ENCODE measurements around the gene ZNF469.

- TF ChIP-seq, protein P1, sequence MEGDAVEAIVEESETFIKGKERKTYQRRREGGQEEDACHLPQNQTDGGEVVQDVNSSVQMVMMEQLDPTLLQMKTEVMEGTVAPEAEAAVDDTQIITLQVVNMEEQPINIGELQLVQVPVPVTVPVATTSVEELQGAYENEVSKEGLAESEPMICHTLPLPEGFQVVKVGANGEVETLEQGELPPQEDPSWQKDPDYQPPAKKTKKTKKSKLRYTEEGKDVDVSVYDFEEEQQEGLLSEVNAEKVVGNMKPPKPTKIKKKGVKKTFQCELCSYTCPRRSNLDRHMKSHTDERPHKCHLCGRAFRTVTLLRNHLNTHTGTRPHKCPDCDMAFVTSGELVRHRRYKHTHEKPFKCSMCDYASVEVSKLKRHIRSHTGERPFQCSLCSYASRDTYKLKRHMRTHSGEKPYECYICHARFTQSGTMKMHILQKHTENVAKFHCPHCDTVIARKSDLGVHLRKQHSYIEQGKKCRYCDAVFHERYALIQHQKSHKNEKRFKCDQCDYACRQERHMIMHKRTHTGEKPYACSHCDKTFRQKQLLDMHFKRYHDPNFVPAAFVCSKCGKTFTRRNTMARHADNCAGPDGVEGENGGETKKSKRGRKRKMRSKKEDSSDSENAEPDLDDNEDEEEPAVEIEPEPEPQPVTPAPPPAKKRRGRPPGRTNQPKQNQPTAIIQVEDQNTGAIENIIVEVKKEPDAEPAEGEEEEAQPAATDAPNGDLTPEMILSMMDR (IDR thresholded peaks at IDR 0.05) = no peak
- TF ChIP-seq EP300 (IDR thresholded peaks at IDR 0.05) (no peak), POLR2A (IDR thresholded peaks at IDR 0.05) (no peak)
These were observed 5.7 kb upstream of the ZNF469 start for GRCh38 chr16:88376835-88377726.
